AG04450 (cell line): ENCODE data around the gene KCNN4. TPM values are rescaled to one million over a fixed set of nuclear protein-coding genes. Genes with fewer than 3 reads are reported as not detected.
"Not testable (repeated sequence)": the region's sequence is repeated elsewhere in the genome, so short reads cannot be mapped to it uniquely, and the experiment has no call there.

Experiments used
- CTCF ChIA-PET: fragments of 300-600, 350-600 bp; formaldehyde crosslinking; extraction: SDS; loops from one replicate; lab custom pipeline; 2022; ENCODE audit warnings: antibody characterized with exemption, inconsistent platforms; lab: Charles Lee
- POLR2A ChIA-PET: fragments of 350-600 bp; formaldehyde crosslinking; extraction: SDS; loops from one replicate; lab custom pipeline; 2021; ENCODE audit warnings: antibody characterized with exemption, inconsistent platforms; lab: Yijun Ruan, JAX
- DNase-seq: peaks from one replicate; pipeline ENCODE4 v3.0.0-alpha.2; 2011; ENCODE audit warnings: low read depth, low spot score
- H3K27ac ChIP-seq: one replicate; pipeline ENCODE4 v1.5.1; 2012; ENCODE audit warnings: low read depth, low read length, control low read depth
- H3K27me3 ChIP-seq: one replicate; pipeline ENCODE4 v1.6.0; 2012; ENCODE audit warnings: low read length; ENCODE audit not compliant: control insufficient read depth, insufficient read depth
- H3K4me3 ChIP-seq: 2 replicates; pipeline ENCODE4 v1.5.1; 2011; ENCODE audit warnings: mild to moderate bottlenecking, low read depth, low read length, control low read depth
- H3K9me3 ChIP-seq: 2 replicates; pipeline ENCODE4 v1.5.1; 2012; ENCODE audit warnings: low read length; ENCODE audit not compliant: control insufficient read depth, insufficient read depth
- CTCF ChIP-seq: IDR thresholded peaks from 2 replicates; pipeline ENCODE4 v1.5.1; 2011; ENCODE audit warnings: low read depth, low read length, control low read depth, inconsistent platforms
- polyA minus RNA-seq: library from RNA; depleted of rRNA, polyadenylated mRNA; stranded (reverse); fragments of >200 nt; gene quantifications from 2 replicates; pipeline ENCODE4 v1.2.3, GENCODE V29; 2011; rRNA and poly(A)+ RNA removed
- polyA plus RNA-seq: library from polyadenylated mRNA; depleted of rRNA; stranded (reverse); fragments of >200 nt; gene quantifications from 2 replicates; pipeline ENCODE4 v1.2.3, GENCODE V29; 2011; rRNA removed

Gene KCNN4
- polyA plus RNA-seq (0.12 and 0.32 TPM in 2 replicates), polyA minus RNA-seq (0.23 and 0.35 TPM in 2 replicates)

GRCh38 chr19:43780706-43781525, at the start of gene KCNN4:
Gene KCNN4 (minus strand): TSS chr19:43780973. CDS start chr19:43780861, 112 bp downstream.
- ChIA-PET CTCF (interaction anchor here (1.0 to 1.5 kb wide), 3 partner anchors 15 to 35 kb away, joined by 4 to 6 read pairs (median 6); no protein-coding TSS in a partner anchor), POLR2A (no interaction called here)
- DNase-seq: no peak
- no peak for TF ChIP-seq CTCF
- Histone ChIP-seq H3K27me3 (no peaks in the 10 kb centered on the region), H3K4me3 (no peak within 1 kb of the TSS), H3K9me3 (no peaks in the 10 kb centered on the region; the same call in 1 of the 2 replicates), H3K27ac (no peak within 1 kb of the TSS)

- ChIA-PET POLR2A (interaction anchor here (0.6 to 1.0 kb wide), 2 partner anchors 72 to 286 kb away, joined by 3 read pairs; partner anchors contain the start of genes SMG9 and ZNF225), CTCF (interaction anchor here (1.2 kb wide), 1 partner anchor 82 kb away, joined by 3 read pairs; no protein-coding TSS in a partner anchor)
- peak within 1 kb of the TSS; percentile 11 for H3K27ac ChIP-seq
- H3K9me3 ChIP-seq: peaks cover 9% of the 10 kb centered on the region; the same call in 1 of the 2 replicates
- TF ChIP-seq CTCF: no peak
- DNase-seq: peak; percentile 71
- peak within 1 kb of the TSS; percentile 89 for H3K4me3 ChIP-seq
- H3K27me3 ChIP-seq: peaks cover 4% of the 10 kb centered on the region
Observed at GRCh38 chr19:43826787-43827754, 46.3 kb upstream of the KCNN4 start, which contains the start of gene ZNF283. Gene ZNF283 (plus strand): TSS chr19:43827321. CDS start chr19:43833505, 6,184 bp downstream.

GRCh38 chr19:43824572-43824971, 43.8 kb upstream of the KCNN4 start:
- H3K27me3 ChIP-seq, H3K4me3 ChIP-seq, POLR2A ChIA-PET, H3K27ac ChIP-seq, DNase-seq, H3K9me3 ChIP-seq, CTCF ChIA-PET: not testable (repeated sequence)

GRCh38 chr19:43823856-43824255, 43.1 kb upstream of the KCNN4 start:
- H3K27me3 ChIP-seq, CTCF ChIA-PET, POLR2A ChIA-PET, H3K27ac ChIP-seq, DNase-seq, H3K9me3 ChIP-seq, H3K4me3 ChIP-seq: not testable (repeated sequence)

GRCh38 chr19:43820884-43821215, 40.1 kb upstream of the KCNN4 start:
- no peak for DNase-seq
- H3K4me3 ChIP-seq: peak overlapping the region; percentile 70
- H3K9me3 ChIP-seq: peaks cover 7% of the 10 kb centered on the region
- POLR2A ChIA-PET: no interaction called here
- no peak for TF ChIP-seq CTCF
- H3K27me3 ChIP-seq: peaks cover 4% of the 10 kb centered on the region
- CTCF ChIA-PET: interaction anchor here (0.9 to 2.0 kb wide), 2 partner anchors 11 to 266 kb away, joined by 3 to 16 read pairs; no protein-coding TSS in a partner anchor
- no peak overlapping the region for H3K27ac ChIP-seq
